ENCODE results near the gene SDHAF1.

- TF ChIP-seq EZH2 (IDR thresholded peaks at IDR 0.05; ENCODE audit: borderline replicate concordance, low read length): no peak
- TF ChIP-seq CTCF (conservative IDR thresholded peaks at IDR 0.05 in 1 of 2, IDR thresholded peaks at IDR 0.05 in 1 of 2; ENCODE audit: extremely low read depth in 1 of 2, insufficient read depth in 1 of 2, low read depth in 1 of 2, low read length in 2 of 2): no peak
These were observed 15.4 kb downstream of the SDHAF1 start for GRCh38 chr19:36010402-36010801.

All from mammary epithelial cell (primary cell).